OCI-LY7 (cell line): Measurements from ENCODE around the gene FN1. TPM values are rescaled to one million over a fixed set of nuclear protein-coding genes. Genes with fewer than 3 reads are reported as not detected.

Experiments
- BruUV-seq: library from RNA; stranded (reverse); fragments of 400-500 nt; replicated peaks from 2 replicates; lab custom pipeline; 2021; lab: Mats Ljungman, UMichigan
- CTCF ChIA-PET: fragments of 300-600 bp; sonication (Branson Sonifier 250); formaldehyde crosslinking; loops from one replicate; lab custom pipeline; 2022; ENCODE audit warnings: antibody characterized with exemption; ENCODE audit not compliant: unreplicated experiment; lab: Charles Lee
- POLR2A ChIA-PET: fragments of 300-600 bp; sonication (Branson Sonifier 250); formaldehyde crosslinking; loops from one replicate; lab custom pipeline; 2022; ENCODE audit warnings: antibody characterized with exemption; lab: Charles Lee
- DNase-seq: peaks from one replicate; pipeline ENCODE4 v3.0.0-alpha.2; 2015; ENCODE audit warnings: low spot score
- H2AFZ ChIP-seq: fragments of 200-600 bp; sonication (generic), shearing (Covaris generic); 2 replicates; pipeline ENCODE4 v1.6.1; 2014; ENCODE audit warnings: mild to moderate bottlenecking, antibody characterized with exemption, low read length, moderate library complexity
- H3K27ac ChIP-seq: fragments of 200-600 bp; sonication (generic); 2 replicates; pipeline ENCODE4 v1.5.1; 2014; ENCODE audit warnings: mixed run types, low read depth, mild to moderate bottlenecking, moderate library complexity, low read length, inconsistent platforms; ENCODE audit not compliant: poor library complexity, severe bottlenecking
- H3K36me3 ChIP-seq: fragments of 200-600 bp; sonication (generic); 2 replicates; pipeline ENCODE4 v1.6.1; 2014; ENCODE audit warnings: mild to moderate bottlenecking, antibody characterized with exemption, low read length, moderate library complexity, mixed read lengths; ENCODE audit not compliant: insufficient read depth
- H3K4me1 ChIP-seq: fragments of 200-600 bp; sonication (generic); 2 replicates; pipeline ENCODE4 v1.5.1; 2014; ENCODE audit warnings: mild to moderate bottlenecking, low read length; ENCODE audit not compliant: insufficient read depth, poor library complexity, severe bottlenecking
- H3K4me2 ChIP-seq: fragments of 200-600 bp; sonication (generic); 2 replicates; pipeline ENCODE4 v1.6.1; 2014; ENCODE audit warnings: mild to moderate bottlenecking, low read length
- H3K4me3 ChIP-seq: fragments of 200-600 bp; sonication (generic); 2 replicates; pipeline ENCODE4 v1.5.1; 2014; ENCODE audit warnings: mild to moderate bottlenecking, low read depth, low read length; ENCODE audit not compliant: poor library complexity, severe bottlenecking
- H3K79me2 ChIP-seq: fragments of 200-600 bp; sonication (generic); 2 replicates; pipeline ENCODE4 v1.6.1; 2016; ENCODE audit warnings: low read depth, mild to moderate bottlenecking, low read length, moderate library complexity, mixed read lengths; ENCODE audit not compliant: insufficient read depth
- H3K9me2 ChIP-seq: fragments of 200-600 bp; sonication (generic); 2 replicates; pipeline ENCODE4 v1.6.1; 2016; ENCODE audit warnings: mild to moderate bottlenecking, low read length, mixed read lengths; ENCODE audit not compliant: insufficient read depth
- H3K9me3 ChIP-seq: fragments of 200-600 bp; sonication (generic); 2 replicates; pipeline ENCODE4 v1.6.1; 2014; ENCODE audit warnings: mild to moderate bottlenecking, mixed run types, low read length, mixed read lengths
- H4K20me1 ChIP-seq: fragments of 200-600 bp; sonication (generic); 2 replicates; pipeline ENCODE4 v1.6.1; 2014; ENCODE audit warnings: mild to moderate bottlenecking, antibody characterized with exemption, low read length, moderate library complexity, mixed read lengths; ENCODE audit not compliant: insufficient read depth
- EZH2phosphoT487 ChIP-seq: fragments of 200-600 bp; sonication (generic); IDR thresholded peaks from 2 replicates; pipeline ENCODE4 v1.6.1; 2018; ENCODE audit warnings: low read depth, borderline replicate concordance, mild to moderate bottlenecking, mixed run types, antibody characterized with exemption, low read length, moderate library complexity, mixed read lengths
- intact Hi-C: fragments of 100-400 bp; cut with micrococcal nuclease; formaldehyde crosslinking; loops from one replicate; pipeline ENCODE4 v1.10.0; 2022; ENCODE audit not compliant: unreplicated experiment
- total RNA-seq, 2 experiments: library from RNA; depleted of rRNA in 1 of 2; stranded (reverse); fragments of >200 nt in 1 of 2; shearing (Covaris generic) in 1 of 2; gene quantifications; 2 replicates each; pipeline ENCODE4 v1.2.3, GENCODE V29; 2014 to 2022
- TF ChIP-seq, protein P1 (sequence below): fragments of 200-600 bp; sonication (generic); conservative IDR thresholded peaks from 2 replicates; pipeline ENCODE4 v1.5.1; 2014; ENCODE audit warnings: mild to moderate bottlenecking, antibody characterized with exemption, low read length, moderate library complexity, mixed read lengths

Gene FN1
- total RNA-seq, 2 experiments from 2014 or later, result 1.3 TPM; not detected in 1

DNA sequence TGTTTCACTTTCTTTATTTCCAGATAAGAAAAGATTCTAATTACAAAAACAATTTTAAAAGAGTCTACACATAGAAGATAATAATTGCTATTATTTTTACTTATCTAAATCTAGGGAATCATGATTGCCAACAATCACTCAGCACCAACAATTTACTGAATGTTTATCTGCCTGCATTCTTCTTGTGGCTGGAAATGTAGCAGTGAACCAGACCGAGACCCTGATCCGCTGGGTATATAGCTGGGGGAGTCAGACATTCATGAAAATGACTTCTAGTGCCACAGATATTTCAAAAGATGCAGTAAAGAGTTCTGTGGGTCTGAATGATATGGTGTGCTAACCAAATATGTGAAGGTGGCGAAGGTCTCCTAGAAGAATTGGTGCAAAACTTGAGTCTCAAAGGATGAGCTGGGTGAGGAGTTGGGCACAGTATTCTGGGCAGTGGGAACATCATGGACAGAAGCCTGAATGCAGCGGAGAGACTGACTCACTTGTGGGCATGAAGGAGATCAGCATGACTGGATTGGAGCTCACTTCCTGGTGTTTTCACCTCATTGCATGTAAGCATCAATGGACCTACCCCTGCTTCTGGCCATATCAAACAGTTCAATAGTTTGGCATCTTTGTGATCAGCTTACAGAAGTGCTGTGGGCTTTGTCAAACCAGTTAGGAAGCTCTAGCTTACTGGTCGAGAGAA, 26.1 kb upstream of the FN1 start:
- Histone ChIP-seq H4K20me1 (no peaks in the 10 kb centered on the region), H3K79me2 (no peaks in the 10 kb centered on the region), H3K9me3 (no peaks in the 10 kb centered on the region), H2AFZ (no peak overlapping the region), H3K4me2 (no peak overlapping the region), H3K36me3 (no peaks in the 10 kb centered on the region), H3K4me3 (no peak overlapping the region), H3K4me1 (no peaks in the 10 kb centered on the region), H3K9me2 (no peaks in the 10 kb centered on the region), H3K27ac (no peak overlapping the region)
- BruUV-seq, result no TSS peak
- no peak for DNase-seq
- intact Hi-C loops, result no loop called here
- TF ChIP-seq EZH2phosphoT487, result no peak
- TF ChIP-seq, protein P1, sequence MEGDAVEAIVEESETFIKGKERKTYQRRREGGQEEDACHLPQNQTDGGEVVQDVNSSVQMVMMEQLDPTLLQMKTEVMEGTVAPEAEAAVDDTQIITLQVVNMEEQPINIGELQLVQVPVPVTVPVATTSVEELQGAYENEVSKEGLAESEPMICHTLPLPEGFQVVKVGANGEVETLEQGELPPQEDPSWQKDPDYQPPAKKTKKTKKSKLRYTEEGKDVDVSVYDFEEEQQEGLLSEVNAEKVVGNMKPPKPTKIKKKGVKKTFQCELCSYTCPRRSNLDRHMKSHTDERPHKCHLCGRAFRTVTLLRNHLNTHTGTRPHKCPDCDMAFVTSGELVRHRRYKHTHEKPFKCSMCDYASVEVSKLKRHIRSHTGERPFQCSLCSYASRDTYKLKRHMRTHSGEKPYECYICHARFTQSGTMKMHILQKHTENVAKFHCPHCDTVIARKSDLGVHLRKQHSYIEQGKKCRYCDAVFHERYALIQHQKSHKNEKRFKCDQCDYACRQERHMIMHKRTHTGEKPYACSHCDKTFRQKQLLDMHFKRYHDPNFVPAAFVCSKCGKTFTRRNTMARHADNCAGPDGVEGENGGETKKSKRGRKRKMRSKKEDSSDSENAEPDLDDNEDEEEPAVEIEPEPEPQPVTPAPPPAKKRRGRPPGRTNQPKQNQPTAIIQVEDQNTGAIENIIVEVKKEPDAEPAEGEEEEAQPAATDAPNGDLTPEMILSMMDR, result no peak
- ChIA-PET POLR2A (interaction anchor here (0.7 kb wide), 2 partner anchors 231 to 389 kb away, joined by 3 read pairs; no protein-coding TSS in a partner anchor), CTCF (no interaction called here)

DNA sequence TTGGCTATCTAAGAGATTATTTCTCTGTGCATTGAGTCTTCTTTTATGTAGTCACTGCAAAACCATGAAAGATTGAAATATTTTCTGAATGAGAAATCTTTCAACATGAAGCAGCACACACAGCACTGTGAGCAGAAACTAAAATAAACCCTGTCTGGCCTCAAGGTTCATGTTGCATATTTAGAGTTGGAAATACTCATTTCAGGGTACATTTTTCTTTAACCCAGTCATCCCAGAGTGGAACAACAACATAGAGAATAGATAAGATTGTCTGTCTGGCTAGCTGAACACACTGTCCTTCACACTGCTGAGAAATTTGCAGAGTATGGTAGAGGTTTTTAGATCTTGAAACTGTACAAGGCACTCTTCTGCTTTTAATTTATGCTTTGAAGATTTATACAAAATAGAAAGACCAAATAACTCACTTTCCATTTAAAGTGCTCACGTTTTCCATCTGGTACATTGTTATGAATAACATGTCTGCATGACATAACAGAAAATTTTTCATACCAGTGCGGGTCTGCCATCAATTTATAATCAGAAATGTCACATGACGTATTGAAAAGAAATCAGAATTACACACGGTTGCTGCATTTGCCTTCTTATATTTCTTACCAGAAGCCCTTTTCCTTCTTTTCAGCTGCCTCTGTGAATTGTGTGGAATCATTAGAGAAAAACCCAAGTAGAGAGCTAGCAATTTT, 25.0 kb upstream of the FN1 start:
- H3K4me2 ChIP-seq, result no peak overlapping the region
- no peaks in the 10 kb centered on the region for H3K36me3 ChIP-seq
- no peaks in the 10 kb centered on the region for H3K79me2 ChIP-seq
- intact Hi-C loops, result no loop called here
- H3K9me2 ChIP-seq, result no peaks in the 10 kb centered on the region
- TF ChIP-seq, protein P1, result no peak
- TF ChIP-seq EZH2phosphoT487, result no peak
- no TSS peak for BruUV-seq
- H3K9me3 ChIP-seq, result no peaks in the 10 kb centered on the region
- no peak overlapping the region for H3K27ac ChIP-seq
- CTCF ChIA-PET, result no interaction called here
- H3K4me3 ChIP-seq, result no peak overlapping the region
- H4K20me1 ChIP-seq, result no peaks in the 10 kb centered on the region
- POLR2A ChIA-PET, result no interaction called here
- no peak for DNase-seq
- no peaks in the 10 kb centered on the region for H3K4me1 ChIP-seq
- H2AFZ ChIP-seq, result no peak overlapping the region

DNA sequence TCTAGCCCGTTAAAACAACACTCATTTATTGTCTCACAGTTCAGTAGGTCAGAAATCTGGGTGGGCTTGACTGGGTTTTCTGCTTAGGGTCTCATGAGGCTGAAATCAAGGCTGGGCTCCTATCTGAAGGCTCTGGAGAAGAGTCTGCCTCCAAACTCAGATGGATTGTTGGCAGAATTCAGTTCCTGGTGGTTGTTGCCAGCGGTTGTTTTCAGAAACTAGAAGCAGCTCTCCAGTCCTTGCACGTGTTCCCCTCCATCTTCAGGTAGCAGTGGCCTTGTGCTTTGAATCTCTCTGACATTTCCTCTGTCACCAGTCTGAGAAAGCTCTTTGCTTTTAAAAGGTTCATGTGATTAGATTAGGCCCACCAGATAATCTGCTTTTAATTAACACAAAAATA, 20.1 kb upstream of the FN1 start:
- H3K9me2 ChIP-seq, result no peaks in the 10 kb centered on the region
- no peaks in the 10 kb centered on the region for H4K20me1 ChIP-seq
- no peak for DNase-seq
- intact Hi-C loops, result no loop called here
- H3K9me3 ChIP-seq, result no peaks in the 10 kb centered on the region
- H2AFZ ChIP-seq, result no peak overlapping the region
- POLR2A ChIA-PET, result no interaction called here
- TF ChIP-seq, protein P1, result no peak
- no peak for TF ChIP-seq EZH2phosphoT487
- H3K36me3 ChIP-seq, result no peaks in the 10 kb centered on the region
- no peak overlapping the region for H3K4me3 ChIP-seq
- no TSS peak for BruUV-seq
- H3K27ac ChIP-seq, result no peak overlapping the region
- H3K79me2 ChIP-seq, result no peaks in the 10 kb centered on the region
- CTCF ChIA-PET, result interaction anchor here (0.7 kb wide), 1 partner anchor 391 kb away, joined by 3 read pairs; no protein-coding TSS in a partner anchor
- H3K4me2 ChIP-seq, result no peak overlapping the region
- no peaks in the 10 kb centered on the region for H3K4me1 ChIP-seq
